Measurements from ENCODE around the gene COL3A1. TPM values are rescaled to one million over a fixed set of nuclear protein-coding genes. Genes with fewer than 3 reads are reported as not detected.

Gene COL3A1
- total RNA-seq, 1 donor from 2014 or later = not detected

DNA sequence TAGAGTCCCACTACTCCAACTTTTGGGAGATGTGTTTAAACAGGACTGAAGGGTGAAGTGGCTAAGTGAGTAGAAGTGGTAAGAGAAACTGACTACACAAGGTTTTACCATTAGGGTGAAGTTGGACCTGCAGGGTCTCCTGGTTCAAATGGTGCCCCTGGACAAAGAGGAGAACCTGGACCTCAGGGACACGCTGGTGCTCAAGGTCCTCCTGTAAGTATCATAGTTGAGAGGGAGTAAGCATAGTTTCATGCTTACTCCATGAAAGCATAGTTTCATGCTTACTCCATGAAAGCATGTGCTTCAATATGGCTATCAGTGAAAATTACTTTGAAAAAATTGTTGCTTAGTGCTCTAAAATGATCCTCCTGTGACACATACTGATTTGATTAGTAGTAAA lies 19.1 kb downstream of the COL3A1 start:
- no peak overlapping the region for H3K4me2 ChIP-seq
- H3K9ac ChIP-seq = no peak overlapping the region
- H3K79me2 ChIP-seq (ENCODE audit: low read depth) = no peaks in the 10 kb centered on the region
- no peaks in the 10 kb centered on the region for H3K4me1 ChIP-seq
- H3K36me3 ChIP-seq = no peaks in the 10 kb centered on the region
- Mint-ChIP-seq H3K27me3 (ENCODE audit: insufficient read depth, low read depth) (no peaks in the 10 kb centered on the region), H3K9me3 (no peaks in the 10 kb centered on the region), H3K4me3 (no peak overlapping the region), H3K4me1 (no peaks in the 10 kb centered on the region), H3K27ac (no peak overlapping the region), H3K36me3 (peaks cover 3% of the 10 kb centered on the region)
- H3K9me3 ChIP-seq (ENCODE audit: low read depth) = no peaks in the 10 kb centered on the region
- H2AFZ ChIP-seq (replicated peaks) = no peak overlapping the region
- no peaks in the 10 kb centered on the region for H3F3A ChIP-seq (ENCODE audit: low read depth)
- no peaks in the 10 kb centered on the region for H4K20me1 ChIP-seq (ENCODE audit: low read depth)
- no peaks in the 10 kb centered on the region for H3K27me3 ChIP-seq
- no peak overlapping the region for H3K4me3 ChIP-seq
- TF ChIP-seq EZH2phosphoT487 (IDR thresholded peaks at IDR 0.05) (no peak), EZH2 (IDR thresholded peaks at IDR 0.05) (no peak)
- TF ChIP-seq, protein P1, sequence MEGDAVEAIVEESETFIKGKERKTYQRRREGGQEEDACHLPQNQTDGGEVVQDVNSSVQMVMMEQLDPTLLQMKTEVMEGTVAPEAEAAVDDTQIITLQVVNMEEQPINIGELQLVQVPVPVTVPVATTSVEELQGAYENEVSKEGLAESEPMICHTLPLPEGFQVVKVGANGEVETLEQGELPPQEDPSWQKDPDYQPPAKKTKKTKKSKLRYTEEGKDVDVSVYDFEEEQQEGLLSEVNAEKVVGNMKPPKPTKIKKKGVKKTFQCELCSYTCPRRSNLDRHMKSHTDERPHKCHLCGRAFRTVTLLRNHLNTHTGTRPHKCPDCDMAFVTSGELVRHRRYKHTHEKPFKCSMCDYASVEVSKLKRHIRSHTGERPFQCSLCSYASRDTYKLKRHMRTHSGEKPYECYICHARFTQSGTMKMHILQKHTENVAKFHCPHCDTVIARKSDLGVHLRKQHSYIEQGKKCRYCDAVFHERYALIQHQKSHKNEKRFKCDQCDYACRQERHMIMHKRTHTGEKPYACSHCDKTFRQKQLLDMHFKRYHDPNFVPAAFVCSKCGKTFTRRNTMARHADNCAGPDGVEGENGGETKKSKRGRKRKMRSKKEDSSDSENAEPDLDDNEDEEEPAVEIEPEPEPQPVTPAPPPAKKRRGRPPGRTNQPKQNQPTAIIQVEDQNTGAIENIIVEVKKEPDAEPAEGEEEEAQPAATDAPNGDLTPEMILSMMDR (IDR thresholded peaks at IDR 0.05) = no peak
- no peak for DNase-seq (ENCODE audit: low spot score)
- H3K27ac ChIP-seq = no peak overlapping the region

DNA sequence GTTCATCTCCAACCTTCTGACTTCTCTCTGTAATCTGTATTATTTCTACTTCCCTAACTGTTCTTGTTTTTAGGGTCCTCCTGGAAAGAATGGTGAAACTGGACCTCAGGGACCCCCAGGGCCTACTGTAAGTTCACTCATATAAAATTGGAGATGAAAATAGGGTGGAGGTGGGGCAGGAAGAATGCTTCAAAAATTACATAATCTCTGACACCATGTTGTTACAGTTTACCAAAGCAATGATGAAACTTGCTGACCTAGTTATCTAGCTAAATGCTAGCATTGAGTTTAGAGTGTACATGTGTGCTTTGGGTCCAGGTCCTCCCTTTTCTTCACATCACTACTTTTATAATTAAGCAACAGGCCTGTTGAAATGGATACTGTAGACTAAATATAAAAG lies 23.1 kb downstream of the COL3A1 start:
- Histone ChIP-seq H3K36me3 (no peaks in the 10 kb centered on the region), H4K20me1 (ENCODE audit: low read depth) (no peaks in the 10 kb centered on the region), H3K9ac (no peak overlapping the region), H3K4me3 (no peak overlapping the region), H3K4me1 (no peaks in the 10 kb centered on the region), H2AFZ (replicated peaks) (no peak overlapping the region), H3K4me2 (no peak overlapping the region), H3F3A (ENCODE audit: low read depth) (no peaks in the 10 kb centered on the region), H3K9me3 (ENCODE audit: low read depth) (no peaks in the 10 kb centered on the region), H3K27me3 (no peaks in the 10 kb centered on the region), H3K27ac (no peak overlapping the region), H3K79me2 (ENCODE audit: low read depth) (no peaks in the 10 kb centered on the region)
- TF ChIP-seq EZH2 (IDR thresholded peaks at IDR 0.05) (no peak), EZH2phosphoT487 (IDR thresholded peaks at IDR 0.05) (no peak)
- TF ChIP-seq, protein P1 (IDR thresholded peaks at IDR 0.05) = no peak
- H3K27me3 Mint-ChIP-seq (ENCODE audit: insufficient read depth, low read depth) = no peaks in the 10 kb centered on the region
- no peak overlapping the region for H3K4me3 Mint-ChIP-seq
- H3K4me1 Mint-ChIP-seq = no peaks in the 10 kb centered on the region
- no peaks in the 10 kb centered on the region for H3K9me3 Mint-ChIP-seq
- peaks cover 2% of the 10 kb centered on the region for H3K36me3 Mint-ChIP-seq
- DNase-seq (ENCODE audit: low spot score) = no peak
- H3K27ac Mint-ChIP-seq = no peak overlapping the region

DNA sequence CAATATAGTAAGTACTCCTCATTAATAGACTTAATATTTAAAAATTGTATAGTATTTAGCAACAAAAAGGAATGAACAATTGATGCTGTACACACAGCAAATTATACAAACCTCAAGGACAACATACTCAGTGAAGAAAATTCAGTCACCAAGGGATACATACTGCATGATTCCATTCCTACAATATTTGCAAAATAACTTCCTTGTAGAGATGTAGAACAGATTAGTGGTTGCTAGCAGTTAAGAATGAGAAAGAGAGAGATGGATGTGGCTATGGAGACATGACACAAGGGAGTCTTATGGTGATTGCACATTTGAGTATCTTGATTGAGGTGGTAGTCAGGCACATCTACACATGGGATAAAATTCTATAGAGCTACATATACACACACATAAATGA lies 26.0 kb downstream of the COL3A1 start:
- no peak for DNase-seq (ENCODE audit: low spot score)
- Histone ChIP-seq H3K4me3 (no peak overlapping the region), H3K79me2 (ENCODE audit: low read depth) (no peaks in the 10 kb centered on the region), H3K4me1 (no peaks in the 10 kb centered on the region), H3F3A (ENCODE audit: low read depth) (no peaks in the 10 kb centered on the region), H3K36me3 (no peaks in the 10 kb centered on the region), H3K4me2 (no peak overlapping the region), H3K9ac (no peak overlapping the region), H3K27me3 (no peaks in the 10 kb centered on the region), H3K27ac (no peak overlapping the region), H2AFZ (replicated peaks) (no peak overlapping the region), H4K20me1 (ENCODE audit: low read depth) (no peaks in the 10 kb centered on the region), H3K9me3 (ENCODE audit: low read depth) (no peaks in the 10 kb centered on the region)
- Mint-ChIP-seq H3K9me3 (no peaks in the 10 kb centered on the region), H3K4me1 (no peaks in the 10 kb centered on the region), H3K27ac (no peak overlapping the region), H3K27me3 (ENCODE audit: insufficient read depth, low read depth) (no peaks in the 10 kb centered on the region), H3K36me3 (no peaks in the 10 kb centered on the region), H3K4me3 (no peak overlapping the region)
- TF ChIP-seq, protein P1 (IDR thresholded peaks at IDR 0.05) = no peak
- TF ChIP-seq EZH2 (IDR thresholded peaks at IDR 0.05) = no peak
- TF ChIP-seq EZH2phosphoT487 (IDR thresholded peaks at IDR 0.05) = no peak
